22Rv1 (cell line): ENCODE data around the gene DAGLA.

Experiments used
- H3K27ac ChIP-seq: fragments of 450-650 bp; 2 replicates; pipeline ENCODE4 v1.5.1; 2017
- CTCF ChIP-seq: fragments of 450-650 bp; IDR thresholded peaks from 2 replicates; pipeline ENCODE4 v1.5.1; 2017; ENCODE audit warnings: mild to moderate bottlenecking
- ZFX ChIP-seq: fragments of 450-650 bp; IDR thresholded peaks from 2 replicates; pipeline ENCODE4 v1.6.1; 2017; ENCODE audit warnings: antibody characterized with exemption, borderline replicate concordance

The DAGLA gene

DNA sequence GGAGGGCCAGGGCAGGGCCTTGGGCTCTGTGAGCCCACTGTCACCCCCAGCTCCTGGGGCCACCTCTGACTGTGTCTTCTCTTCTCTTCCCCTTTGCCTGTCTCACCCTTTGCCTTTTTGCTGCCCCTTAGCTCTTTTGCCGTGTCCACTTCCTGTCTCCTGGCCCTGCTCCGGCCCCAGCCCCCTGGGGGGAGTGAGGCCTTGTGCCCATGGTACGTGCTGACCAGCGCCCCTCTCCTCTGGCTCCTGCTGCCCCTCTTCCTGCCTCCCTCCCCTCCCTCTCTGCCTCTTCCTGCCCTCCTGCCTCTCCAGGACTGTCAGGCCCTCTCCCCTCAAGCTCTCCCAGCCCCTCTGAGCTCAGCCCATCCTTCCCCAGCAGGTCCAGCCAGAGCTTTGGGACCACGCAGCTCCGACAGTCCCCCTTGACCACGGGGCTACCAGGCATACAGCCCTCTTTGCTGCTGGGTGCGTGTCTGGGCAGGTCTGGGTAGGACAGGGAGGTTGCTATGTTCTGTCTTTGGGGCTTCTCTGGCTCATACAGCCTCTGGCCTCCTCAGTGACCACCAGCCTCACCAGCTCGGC is 100.5 kb downstream of the DAGLA start:
- no peak overlapping the region for H3K27ac ChIP-seq
- TF ChIP-seq CTCF (no peak), ZFX (no peak)

DNA sequence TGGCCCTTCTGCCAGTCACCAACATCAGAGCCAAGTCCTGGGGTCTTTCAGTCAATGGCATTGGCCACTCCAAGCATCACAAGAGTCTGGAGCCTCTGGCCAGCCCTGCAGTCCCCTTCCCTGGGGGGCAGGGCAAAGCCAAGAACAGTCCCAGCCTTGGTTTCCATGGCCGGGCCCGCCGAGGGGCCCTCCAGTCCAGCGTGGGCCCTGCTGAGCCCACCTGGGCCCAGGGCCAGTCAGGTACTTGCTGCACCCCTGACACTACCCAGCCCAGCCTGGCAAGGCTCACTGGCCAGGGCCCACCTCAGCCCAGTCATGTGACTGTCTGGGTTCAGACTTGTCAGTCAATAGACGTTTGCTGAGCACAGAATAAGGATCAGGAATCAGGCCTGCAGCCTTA is 101.4 kb downstream of the DAGLA start:
- H3K27ac ChIP-seq = no peak overlapping the region

GRCh38 chr11:61782299-61782698 is 102.1 kb downstream of the DAGLA start:
- TF ChIP-seq ZFX (no peak), CTCF (no peak)
- H3K27ac ChIP-seq = peak overlapping the region; percentile 33; the same call in 1 of the 2 replicates

More for the DNA sequence above, 101.4 kb downstream of the DAGLA start:
- TF ChIP-seq ZFX (no peak), CTCF (no peak)

GRCh38 chr11:61782841-61783240 is 102.7 kb downstream of the DAGLA start:
- H3K27ac ChIP-seq = peak overlapping the region; percentile 33; the same call in 1 of the 2 replicates
- no peak for TF ChIP-seq CTCF
- TF ChIP-seq ZFX = no peak

DNA sequence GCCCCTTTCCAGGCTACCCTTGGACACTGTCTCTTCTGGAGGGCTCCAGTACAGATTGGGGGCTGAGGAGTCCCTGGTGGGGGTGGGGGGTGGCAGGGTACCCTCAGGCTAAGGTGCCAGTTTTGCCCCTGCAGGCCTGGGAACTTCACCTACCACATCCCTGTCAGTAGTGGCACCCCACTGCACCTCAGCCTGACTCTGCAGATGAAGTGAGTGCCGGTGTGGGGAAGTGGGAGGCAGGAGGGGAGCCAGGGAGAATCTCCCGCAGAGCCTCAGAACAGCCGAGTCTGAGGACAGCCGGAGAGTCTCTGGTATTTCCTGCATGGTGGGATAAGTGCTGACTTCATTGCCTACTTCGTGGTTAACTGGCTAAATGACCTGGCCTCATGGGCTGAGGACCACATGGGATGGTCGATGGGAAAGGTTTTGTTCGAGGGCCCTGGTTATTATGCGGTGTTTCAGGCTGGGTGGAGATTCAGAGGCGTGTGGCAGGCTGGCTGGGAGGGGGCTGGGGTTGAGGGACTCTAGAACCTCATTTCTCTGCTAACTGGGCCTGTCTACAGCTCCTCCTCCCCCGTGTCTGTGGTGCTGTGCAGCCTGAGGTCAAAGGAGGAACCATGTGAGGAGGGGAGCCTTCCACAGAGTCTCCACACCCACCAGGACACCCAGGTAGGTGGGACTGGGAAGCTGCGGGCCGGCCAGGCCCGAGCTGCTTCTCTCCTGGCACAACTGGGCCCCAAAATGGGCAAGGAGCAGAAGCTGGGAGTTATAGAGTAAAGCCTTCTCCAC is 103.7 kb downstream of the DAGLA start:
- no peak for TF ChIP-seq ZFX
- TF ChIP-seq CTCF = no peak
- no peak overlapping the region for H3K27ac ChIP-seq

- TF ChIP-seq ZFX (no peak), CTCF (no peak)
- no peak overlapping the region for H3K27ac ChIP-seq
Measured at GRCh38 chr11:61784506-61784805, 104.3 kb downstream of the DAGLA start.

- TF ChIP-seq CTCF (no peak), ZFX (no peak)
- H3K27ac ChIP-seq = no peak overlapping the region
Measured at GRCh38 chr11:61785837-61786402, 105.7 kb downstream of the DAGLA start.
